Uterus (tissue), 2 donors: ENCODE measurements around the gene APOBEC3F.

ENCODE experiments used
- CTCF ChIP-seq, 4 experiments: fragments of 200-600 bp in 2 of 4; fragments of 450-650 bp in 2 of 4; sonication (generic) in 2 of 4; IDR thresholded peaks; one replicate each; pipeline ENCODE4 v1.5.1; 2016 to 2019; ENCODE audit warnings: antibody characterized with exemption in 4 of 4, mild to moderate bottlenecking in 2 of 4, moderate library complexity in 1 of 4
- POLR2A ChIP-seq, 2 donors: fragments of 450-650 bp; IDR thresholded peaks; one replicate each; pipeline ENCODE4 v1.6.1; 2016; ENCODE audit warnings: antibody characterized with exemption in 2 of 2, mild to moderate bottlenecking in 1 of 2, moderate library complexity in 1 of 2

- TF ChIP-seq CTCF (IDR thresholded peaks at IDR 0.05) (no peak), POLR2A (IDR thresholded peaks at IDR 0.05) (no peak)
Observed at GRCh38 chr22:39078329-39078728, 37.7 kb downstream of the APOBEC3F start.
